ENCODE results near the gene KLKB1. TPM values are rescaled to one million over a fixed set of nuclear protein-coding genes. Genes with fewer than 3 reads are reported as not detected.

The KLKB1 gene
- total RNA-seq, 1 experiment from 2014 or later, result 10.1 TPM

DNA sequence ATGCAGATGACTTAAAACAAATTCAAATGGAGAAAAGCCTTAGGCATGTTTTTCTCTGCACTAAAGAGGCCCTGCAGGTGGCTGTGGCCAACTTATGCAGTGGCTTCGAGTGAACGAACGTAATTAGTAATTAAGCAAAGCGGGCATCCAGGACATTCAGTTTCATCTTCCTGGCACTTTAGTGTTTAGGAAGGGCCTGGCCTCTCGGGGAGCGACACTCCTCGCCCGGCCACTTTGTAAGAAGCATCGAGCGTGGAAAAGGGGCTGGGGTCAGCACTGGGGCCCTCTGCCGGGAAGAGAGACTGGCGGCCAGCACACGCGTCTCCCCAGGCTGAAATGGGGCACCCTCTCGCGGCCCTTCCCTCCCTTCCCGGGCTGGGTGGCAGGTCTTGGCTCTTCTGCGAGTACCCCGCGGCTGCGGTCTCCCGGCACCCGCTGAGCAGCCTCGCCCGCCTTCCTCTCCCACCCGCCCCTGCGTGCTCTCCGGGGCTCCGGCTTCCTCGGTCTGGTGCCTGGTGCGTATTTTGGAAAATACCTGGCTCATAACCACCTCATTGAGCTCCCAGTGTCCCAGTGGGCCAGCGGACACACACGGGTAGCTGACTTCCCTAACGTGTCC lies 36.6 kb upstream of the KLKB1 start (continued):
- no peak for TF ChIP-seq ATF1 (CRISPR knock-in tag; IDR thresholded peaks at IDR 0.05)
- no peak for TF ChIP-seq GTF2I (CRISPR knock-in tag; conservative IDR thresholded peaks at IDR 0.05)
- no peak for TF ChIP-seq ZNF671 (CRISPR knock-in tag; IDR thresholded peaks at IDR 0.05)
- TF ChIP-seq MYBL2 (CRISPR knock-in tag; IDR thresholded peaks at IDR 0.05), result no peak

DNA sequence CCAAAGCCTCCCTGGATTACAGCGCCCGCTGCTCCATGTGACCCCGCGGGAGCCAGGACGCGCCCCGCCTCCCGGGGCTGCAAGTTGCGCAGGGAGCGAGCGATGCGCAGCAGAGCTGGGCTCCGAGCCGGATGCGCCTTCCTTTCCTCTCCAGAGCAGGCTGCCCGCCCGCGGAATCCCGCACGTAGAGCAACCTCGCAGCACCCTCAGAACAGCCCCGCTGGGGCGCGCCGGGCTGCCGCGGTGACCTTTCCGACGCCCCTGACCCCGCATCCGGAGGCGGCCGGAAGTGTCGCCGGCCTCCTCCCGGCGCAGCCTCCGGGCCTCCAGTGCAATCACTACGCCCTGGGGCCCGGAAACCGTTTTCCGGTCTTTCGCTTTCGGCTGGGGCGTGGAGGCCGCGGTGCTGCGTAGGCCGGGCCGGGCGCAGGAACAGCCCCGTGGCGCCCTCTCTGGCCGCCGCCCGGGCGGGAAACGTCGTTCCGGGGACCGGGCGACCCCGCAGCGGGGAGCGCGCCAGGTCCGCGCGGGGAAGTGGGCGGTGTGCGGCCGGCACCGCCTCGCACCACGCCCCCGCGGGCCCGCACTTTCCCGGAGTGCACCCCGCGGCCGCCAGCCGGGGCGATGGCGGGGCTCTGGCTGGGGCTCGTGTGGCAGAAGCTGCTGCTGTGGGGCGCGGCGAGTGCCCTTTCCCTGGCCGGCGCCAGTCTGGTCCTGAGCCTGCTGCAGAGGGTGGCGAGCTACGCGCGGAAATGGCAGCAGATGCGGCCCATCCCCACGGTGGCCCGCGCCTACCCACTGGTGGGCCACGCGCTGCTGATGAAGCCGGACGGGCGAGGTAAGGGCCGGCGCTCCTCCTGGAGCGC lies 35.9 kb upstream of the KLKB1 start, which contains the start of gene CYP4V2:
TSS of gene CYP4V2 (plus strand) at position 368 of the 866 bp plus-strand sequence. CDS start at position 625, 257 bp downstream.
- Mint-ChIP-seq H3K27ac (peak within 1 kb of the TSS; percentile 91), H3K4me1 (peaks cover 34% of the 10 kb centered on the region), H3K36me3 (no peaks in the 10 kb centered on the region), H3K9me3 (peaks cover 3% of the 10 kb centered on the region; the same call in 1 of the 2 replicates), H3K4me3 (peak within 1 kb of the TSS; percentile 87), H3K27me3 (ENCODE audit: low read depth) (no peaks in the 10 kb centered on the region; the same call in 1 of the 2 replicates)
- POLR2A ChIA-PET, result no interaction called here
- ATAC-seq (peak; percentile 67), DNase-seq (ENCODE audit: low spot score) (peak; percentile 73)
- CTCF ChIA-PET, result interaction anchor here (0.7 to 2.4 kb wide), 9 partner anchors 10 to 282 kb away, joined by 3 to 7 read pairs (median 3); partner anchors contain the start of gene TLR3
- TF ChIP-seq ELF4 (CRISPR knock-in tag; IDR thresholded peaks at IDR 0.05; ENCODE audit: low read depth) (no peak), NR3C1 (CRISPR knock-in tag; conservative IDR thresholded peaks at IDR 0.05; ENCODE audit: low read depth) (no peak; the same call in 1 of the 2 replicates), CREB1 (CRISPR knock-in tag; IDR thresholded peaks at IDR 0.05) (no peak), MXD4 (CRISPR knock-in tag; IDR thresholded peaks at IDR 0.05; ENCODE audit: borderline replicate concordance) (0 out of 2 replicates have a peak, but pooled peaks have one; percentile 53), RELA (CRISPR knock-in tag; IDR thresholded peaks at IDR 0.05; ENCODE audit: borderline replicate concordance) (0 out of 2 replicates have a peak, but pooled peaks have one; percentile 47), GTF2I (CRISPR knock-in tag; conservative IDR thresholded peaks at IDR 0.05) (no peak), CTCF (IDR thresholded peaks at IDR 0.05) (no peak), SMAD3 (CRISPR knock-in tag; IDR thresholded peaks at IDR 0.05; ENCODE audit: borderline replicate concordance) (0 out of 2 replicates have a peak, but pooled peaks have one; percentile 56), ZNF532 (CRISPR knock-in tag; IDR thresholded peaks at IDR 0.05; ENCODE audit: borderline replicate concordance) (no peak), PRDM15 (CRISPR knock-in tag; IDR thresholded peaks at IDR 0.05) (peak; percentile 24; the same call in 1 of the 2 replicates), SMAD4 (CRISPR knock-in tag; IDR thresholded peaks at IDR 0.05) (no peak), TEAD1 (CRISPR knock-in tag; IDR thresholded peaks at IDR 0.05) (peak; percentile 9; the same call in 1 of the 2 replicates), ZNF396 (CRISPR knock-in tag; IDR thresholded peaks at IDR 0.05; ENCODE audit: borderline replicate concordance) (no peak), ZNF317 (CRISPR knock-in tag; IDR thresholded peaks at IDR 0.05; ENCODE audit: borderline replicate concordance, low read depth) (no peak), FOXK1 (CRISPR knock-in tag; IDR thresholded peaks at IDR 0.05) (peak; percentile 40; the same call in 1 of the 2 replicates), SP1 (CRISPR knock-in tag; conservative IDR thresholded peaks at IDR 0.05) (peak; percentile 61; the same call in 1 of the 2 replicates), ZNF263 (CRISPR knock-in tag; IDR thresholded peaks at IDR 0.05; ENCODE audit: low read depth) (no peak), ZNF121 (CRISPR knock-in tag; IDR thresholded peaks at IDR 0.05) (peak; percentile 3; the same call in 1 of the 2 replicates), ATF3 (CRISPR knock-in tag; conservative IDR thresholded peaks at IDR 0.05) (no peak)
- TF ChIP-seq, protein P1, sequence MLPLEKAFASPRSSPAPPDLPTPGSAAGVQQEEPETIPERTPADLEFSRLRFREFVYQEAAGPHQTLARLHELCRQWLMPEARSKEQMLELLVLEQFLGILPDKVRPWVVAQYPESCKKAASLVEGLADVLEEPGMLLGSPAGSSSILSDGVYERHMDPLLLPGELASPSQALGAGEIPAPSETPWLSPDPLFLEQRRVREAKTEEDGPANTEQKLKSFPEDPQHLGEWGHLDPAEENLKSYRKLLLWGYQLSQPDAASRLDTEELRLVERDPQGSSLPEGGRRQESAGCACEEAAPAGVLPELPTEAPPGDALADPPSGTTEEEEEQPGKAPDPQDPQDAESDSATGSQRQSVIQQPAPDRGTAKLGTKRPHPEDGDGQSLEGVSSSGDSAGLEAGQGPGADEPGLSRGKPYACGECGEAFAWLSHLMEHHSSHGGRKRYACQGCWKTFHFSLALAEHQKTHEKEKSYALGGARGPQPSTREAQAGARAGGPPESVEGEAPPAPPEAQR (CRISPR knock-in tag; IDR thresholded peaks at IDR 0.05), result peak; percentile 39; the same call in 1 of the 2 replicates
